Natural killer cell (primary cell): ENCODE measurements around the gene WNT3A. TPM values are rescaled to one million over a fixed set of nuclear protein-coding genes. Genes with fewer than 3 reads are reported as not detected.
A peak's percentile ranks its signal among the peaks of the same experiment; 100 is the strongest.

Experiments
- ATAC-seq, 3 donors: fragments of 150-1000 bp in 2 of 3; fragments of 200-7000 bp in 1 of 3; cut with Tn5 transposase; 1 replicate in 1 of 3; 2 replicates in 2 of 3; pipeline ENCODE4 v1.10.0; 2021; ENCODE audit warnings: mild to moderate bottlenecking in 2 of 3, moderate library complexity in 2 of 3
- DNase-seq, 2 donors: peaks; one replicate each; pipeline versions ENCODE4 v3.0.0 to v3.0.0-alpha.2; 2013 to 2021; ENCODE audit warnings: mixed read lengths in 1 of 2
- H3K27ac ChIP-seq: one replicate; pipeline ENCODE4 v1.5.1; 2013; ENCODE audit warnings: mild to moderate bottlenecking, low read length
- H3K27me3 ChIP-seq: one replicate; pipeline ENCODE4 v1.6.1; 2013; ENCODE audit warnings: low read length; ENCODE audit not compliant: control insufficient read depth, insufficient read depth
- H3K36me3 ChIP-seq: one replicate; pipeline ENCODE4 v1.6.1; 2013; ENCODE audit warnings: low read length; ENCODE audit not compliant: control insufficient read depth, insufficient read depth
- H3K4me1 ChIP-seq: one replicate; pipeline ENCODE4 v1.6.1; 2013; ENCODE audit warnings: low read length; ENCODE audit not compliant: control insufficient read depth, insufficient read depth
- H3K4me3 ChIP-seq: one replicate; pipeline ENCODE4 v1.5.1; 2013; ENCODE audit warnings: low read length
- H3K9me3 ChIP-seq: one replicate; pipeline ENCODE4 v1.6.1; 2013; ENCODE audit warnings: low read length; ENCODE audit not compliant: control insufficient read depth, insufficient read depth
- H3K27ac Mint-ChIP-seq, 2 donors: one replicate each; pipeline ENCODE4 v1.8.0; 2022; ENCODE audit warnings: mild to moderate bottlenecking in 2 of 2, mixed read lengths in 2 of 2, moderate library complexity in 1 of 2
- H3K27me3 Mint-ChIP-seq, 2 donors: one replicate each; pipeline ENCODE4 v1.8.0; 2022; ENCODE audit warnings: low read depth in 2 of 2, mixed read lengths in 2 of 2
- H3K36me3 Mint-ChIP-seq: one replicate; pipeline ENCODE4 v1.8.0; 2022; ENCODE audit warnings: mixed read lengths
- H3K4me1 Mint-ChIP-seq, 2 donors: one replicate each; pipeline ENCODE4 v1.8.0; 2022; ENCODE audit warnings: mixed read lengths in 2 of 2
- H3K4me3 Mint-ChIP-seq: one replicate; pipeline ENCODE4 v1.8.0; 2022; ENCODE audit warnings: mild to moderate bottlenecking, moderate library complexity, mixed read lengths
- H3K9me3 Mint-ChIP-seq, 2 donors: one replicate each; pipeline ENCODE4 v1.8.0; 2022; ENCODE audit warnings: mixed read lengths in 2 of 2
- CTCF ChIP-seq: fragments of 200-600 bp; IDR thresholded peaks from one replicate; pipeline ENCODE4 v1.8.0; 2022; ENCODE audit warnings: antibody characterized with exemption
- WGBS: methylation state at CpG from one replicate; pipeline ENCODE4 v1.1.7; 2013; ENCODE audit warnings: missing lambda C conversion rate; ENCODE audit not compliant: insufficient coverage; 5-methylcytosine and 5-hydroxymethylcytosine counted together
- intact Hi-C: fragments of 100-400 bp; cut with micrococcal nuclease; formaldehyde crosslinking; loops from one replicate; pipeline ENCODE4 v1.14.2; 2022
- total RNA-seq, 4 donors: library from RNA; stranded (reverse); fragments of 120-200 nt in 1 of 4; gene quantifications; one replicate each; pipeline versions ENCODE4 v1.2.3 to v1.2.4, GENCODE V29; 2013 to 2022

WNT3A gene
- total RNA-seq, 3 donors from 2014 or later (not counting 1 experiment from before 2014, with no cell fraction given): not detected

- Mint-ChIP-seq H3K4me1 (no peaks in the 10 kb centered on the region), H3K27ac (no peak overlapping the region), H3K9me3 (no peaks in the 10 kb centered on the region), H3K27me3 (peaks cover 17% of the 10 kb centered on the region in 2 donors), H3K4me3 (no peak overlapping the region), H3K36me3 (no peaks in the 10 kb centered on the region)
- ATAC-seq (no peak), DNase-seq (no peak)
- no peaks in the 10 kb centered on the region for H3K4me1 ChIP-seq
- no peaks in the 10 kb centered on the region for H3K36me3 ChIP-seq
- 84% methylated on average over 6 of the region's 6 CpGs for WGBS
- H3K4me3 ChIP-seq: no peak overlapping the region
- no peak overlapping the region for H3K27ac ChIP-seq
- intact Hi-C loops: no loop called here
- H3K9me3 ChIP-seq: no peaks in the 10 kb centered on the region
- H3K27me3 ChIP-seq: no peaks in the 10 kb centered on the region
- TF ChIP-seq CTCF: no peak
These were observed 42.0 kb downstream of the WNT3A start for GRCh38 chr1:228048659-228049298.

DNA sequence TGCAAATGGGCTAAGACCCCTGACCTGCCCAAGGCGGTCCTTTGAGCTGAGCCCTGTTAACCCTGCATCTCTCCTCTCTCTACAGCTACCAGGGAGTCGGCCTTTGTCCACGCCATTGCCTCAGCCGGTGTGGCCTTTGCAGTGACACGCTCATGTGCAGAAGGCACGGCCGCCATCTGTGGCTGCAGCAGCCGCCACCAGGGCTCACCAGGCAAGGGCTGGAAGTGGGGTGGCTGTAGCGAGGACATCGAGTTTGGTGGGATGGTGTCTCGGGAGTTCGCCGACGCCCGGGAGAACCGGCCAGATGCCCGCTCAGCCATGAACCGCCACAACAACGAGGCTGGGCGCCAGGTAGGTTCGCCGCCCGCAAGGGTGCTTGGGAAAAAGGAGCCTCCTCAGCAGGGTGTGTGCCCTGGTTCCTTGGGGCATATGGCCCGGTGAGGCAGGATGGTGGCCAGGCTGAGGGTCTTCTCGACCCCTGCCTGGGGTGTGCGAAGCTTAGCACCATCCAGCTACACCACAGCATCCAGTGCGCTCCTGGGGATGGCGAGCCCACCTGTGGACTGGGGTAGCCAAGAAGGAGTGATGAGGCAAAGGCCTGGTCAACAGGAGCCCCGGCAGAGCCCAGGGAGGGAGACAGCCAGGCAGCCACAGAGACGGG lies 43.9 kb downstream of the WNT3A start:
- H3K27me3 ChIP-seq: no peaks in the 10 kb centered on the region
- intact Hi-C loops: no loop called here

GRCh38 chr1:228058172-228058948 lies 51.6 kb downstream of the WNT3A start:
- TF ChIP-seq CTCF: no peak
- peak in 1 of 3 donors; percentile 2 for ATAC-seq
- H3K9me3 ChIP-seq: peaks cover 4% of the 10 kb centered on the region
- H3K4me3 ChIP-seq: no peak overlapping the region
- WGBS: 57% methylated on average over 18 of the region's 18 CpGs
- Mint-ChIP-seq H3K9me3 (no peaks in the 10 kb centered on the region), H3K4me3 (no peak overlapping the region), H3K4me1 (peaks cover 0 to 11% of the 10 kb centered on the region in 2 donors), H3K27ac (no peak overlapping the region), H3K27me3 (peaks cover 35 to 38% of the 10 kb centered on the region in 2 donors), H3K36me3 (no peaks in the 10 kb centered on the region)
- no peak overlapping the region for H3K27ac ChIP-seq
- peaks cover 23% of the 10 kb centered on the region for H3K4me1 ChIP-seq
- peaks cover 28% of the 10 kb centered on the region for H3K27me3 ChIP-seq
- intact Hi-C loops: no loop called here
- H3K36me3 ChIP-seq: no peaks in the 10 kb centered on the region
- no peak for DNase-seq

More for the DNA sequence above, 43.9 kb downstream of the WNT3A start:
- Mint-ChIP-seq H3K4me1 (no peaks in the 10 kb centered on the region), H3K4me3 (no peak overlapping the region), H3K9me3 (no peaks in the 10 kb centered on the region), H3K36me3 (no peaks in the 10 kb centered on the region), H3K27me3 (peaks cover 17 to 20% of the 10 kb centered on the region in 2 donors), H3K27ac (no peak overlapping the region)
- DNase-seq: no peak
- 93% methylated on average over 30 of the region's 30 CpGs for whole genome bisulfite sequencing
- Histone ChIP-seq H3K4me3 (no peak overlapping the region), H3K4me1 (no peaks in the 10 kb centered on the region), H3K27ac (no peak overlapping the region), H3K36me3 (no peaks in the 10 kb centered on the region), H3K9me3 (no peaks in the 10 kb centered on the region)
- ATAC-seq: no peak
- TF ChIP-seq CTCF: no peak
